NB4 (cell line): ENCODE results near the gene ADGRF3.
"Not testable (repeated sequence)": the region's sequence is repeated elsewhere in the genome, so short reads cannot be mapped to it uniquely, and the experiment has no call there.

Experiments
- DNase-seq: peaks from one replicate; pipeline ENCODE4 v3.0.0; 2010; ENCODE audit warnings: low read depth
- H3K4me3 ChIP-seq: one replicate; pipeline ENCODE4 v1.5.1; 2011; ENCODE audit warnings: mild to moderate bottlenecking, low read depth, low read length, moderate library complexity
- CTCF ChIP-seq: IDR thresholded peaks from one replicate; pipeline ENCODE4 v1.5.1; 2012; ENCODE audit warnings: low read depth, low read length
- MAX ChIP-seq: IDR thresholded peaks from 2 replicates; pipeline ENCODE4 v1.6.1; 2011; ENCODE audit warnings: low read depth, low read length
- MYC ChIP-seq: IDR thresholded peaks from 2 replicates; pipeline ENCODE4 v1.6.1; 2011; ENCODE audit warnings: low read depth, low read length
- POLR2A ChIP-seq: IDR thresholded peaks from 2 replicates; pipeline ENCODE4 v1.6.1; 2011; ENCODE audit warnings: mild to moderate bottlenecking; ENCODE audit not compliant: insufficient read length; ENCODE audit errors: extremely low read depth

The ADGRF3 gene

GRCh38 chr2:26268213-26268612, 78.4 kb downstream of the ADGRF3 start:
- peak; percentile 57 for DNase-seq
- no peak overlapping the region for H3K4me3 ChIP-seq
- TF ChIP-seq POLR2A (no peak), MYC (no peak), MAX (no peak), CTCF (no peak)

GRCh38 chr2:26258836-26259235, 87.8 kb downstream of the ADGRF3 start:
- not testable (repeated sequence) for DNase-seq, H3K4me3 ChIP-seq
